ENCODE results near the gene HS6ST3.

HS6ST3 gene

DNA sequence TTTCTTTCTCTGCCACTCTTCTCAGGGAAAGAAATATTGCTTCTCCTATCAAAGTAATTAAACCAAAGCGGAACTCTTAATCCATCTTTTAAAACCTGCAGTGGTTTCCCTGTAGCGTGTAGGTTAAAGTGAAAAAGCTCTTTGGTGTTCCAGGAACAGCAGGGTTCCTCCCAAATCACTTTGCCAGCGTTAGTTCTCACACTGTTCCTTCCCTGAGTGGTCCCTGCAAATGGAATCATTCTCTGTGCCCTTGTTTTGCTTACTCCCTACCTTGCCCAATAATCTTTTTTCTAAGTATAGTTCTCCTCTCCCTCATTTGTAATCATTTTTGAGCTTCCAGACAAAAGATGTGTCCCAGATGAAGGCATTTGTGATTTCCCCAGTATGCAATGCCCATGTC lies 207.5 kb downstream of the HS6ST3 start:
- no peak for DNase-seq

DNA sequence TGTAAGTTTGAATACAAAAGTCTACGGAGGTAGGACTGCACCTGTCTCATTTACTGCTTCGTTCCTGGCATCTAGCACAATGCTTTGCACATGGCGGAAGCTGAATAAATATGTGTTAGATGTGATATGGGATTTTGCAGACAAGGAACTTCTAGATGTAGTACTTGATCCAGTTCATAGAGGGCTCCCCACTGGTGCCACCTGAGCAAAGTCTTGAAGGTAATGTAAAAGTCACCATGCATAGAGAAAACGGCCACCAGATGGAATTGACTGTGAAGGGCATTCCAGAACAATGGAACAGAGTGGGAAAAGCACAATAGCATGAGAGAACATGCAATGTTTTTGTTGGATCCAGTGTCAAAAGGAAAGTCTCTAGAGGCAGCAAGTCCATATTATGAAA lies 209.3 kb downstream of the HS6ST3 start:
- DNase-seq: no peak

DNA sequence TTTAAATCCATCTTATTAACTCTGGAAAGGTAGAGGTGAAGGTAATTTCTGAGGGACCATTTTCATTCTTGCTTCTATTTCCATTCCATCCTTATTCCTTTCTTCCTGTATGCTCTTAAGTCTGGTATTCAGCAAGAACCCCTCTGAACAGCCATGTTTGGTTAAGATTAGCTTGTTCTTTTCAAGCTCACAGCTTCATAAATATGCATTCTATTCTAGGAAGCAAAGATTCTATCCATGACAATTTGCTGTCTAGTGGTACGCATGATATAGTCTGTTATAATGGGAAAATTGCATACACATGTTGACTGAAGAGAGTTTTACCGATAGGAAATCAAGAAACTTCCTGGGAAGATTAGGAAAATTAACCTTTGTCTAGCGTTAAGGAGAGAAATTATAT lies 218.7 kb downstream of the HS6ST3 start:
- no peak for DNase-seq

DNA sequence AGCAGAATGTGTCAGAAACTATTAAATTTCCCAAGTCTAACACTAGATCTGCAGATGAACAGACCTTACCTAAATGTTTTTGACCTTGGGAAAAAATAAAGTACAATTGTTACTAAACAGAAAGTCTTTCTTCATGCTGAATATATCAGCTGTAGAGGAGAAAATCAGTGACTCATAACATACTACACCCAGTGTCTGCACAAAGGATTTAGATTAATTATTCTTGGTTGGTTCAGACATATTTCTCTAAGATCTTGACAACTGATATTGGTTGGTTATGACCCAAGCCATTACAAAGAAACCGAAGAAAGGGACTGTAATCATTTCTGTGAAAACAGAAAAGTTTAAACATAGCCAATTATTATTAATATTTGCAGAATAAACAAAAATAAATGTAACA lies 225.1 kb downstream of the HS6ST3 start:
- no peak for DNase-seq

DNA sequence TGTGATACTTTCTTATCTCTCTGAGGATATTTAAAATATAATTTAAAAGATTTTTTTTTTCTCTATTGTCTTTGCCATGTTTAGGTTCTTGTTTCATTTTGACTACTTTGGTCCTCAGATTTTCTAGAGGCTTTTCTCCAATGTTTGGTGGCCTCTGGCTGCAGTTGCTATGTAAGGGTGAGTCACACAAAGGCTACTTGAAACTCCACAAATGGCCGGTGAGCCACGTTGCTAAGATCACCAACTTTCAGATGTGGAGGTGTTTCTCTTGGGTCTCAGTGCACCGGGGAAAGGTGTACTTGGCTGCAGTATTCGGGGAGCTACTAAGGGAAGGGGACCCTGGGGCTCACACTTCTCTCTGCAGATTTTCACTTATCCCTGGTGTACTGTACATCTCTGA lies 248.1 kb downstream of the HS6ST3 start:
- DNase-seq: no peak

DNA sequence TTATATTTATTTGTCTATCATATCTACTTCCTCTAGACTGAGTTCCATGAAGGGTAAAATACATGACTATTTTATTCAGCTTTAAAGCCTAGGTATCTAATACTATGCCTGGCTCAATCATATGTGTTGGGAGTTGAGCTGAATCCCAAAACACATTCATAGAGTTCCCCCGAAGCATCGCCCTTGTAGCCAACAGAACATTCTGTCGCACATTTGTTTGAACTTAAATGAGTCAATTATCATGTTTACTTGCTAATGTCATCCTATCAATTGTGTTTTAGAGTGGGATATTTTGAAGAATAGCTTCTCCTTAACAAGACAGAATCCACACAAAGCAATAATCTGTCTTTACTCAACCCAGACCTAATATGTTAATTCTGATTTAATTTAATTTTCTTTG lies 252.4 kb downstream of the HS6ST3 start:
- no peak for DNase-seq

DNA sequence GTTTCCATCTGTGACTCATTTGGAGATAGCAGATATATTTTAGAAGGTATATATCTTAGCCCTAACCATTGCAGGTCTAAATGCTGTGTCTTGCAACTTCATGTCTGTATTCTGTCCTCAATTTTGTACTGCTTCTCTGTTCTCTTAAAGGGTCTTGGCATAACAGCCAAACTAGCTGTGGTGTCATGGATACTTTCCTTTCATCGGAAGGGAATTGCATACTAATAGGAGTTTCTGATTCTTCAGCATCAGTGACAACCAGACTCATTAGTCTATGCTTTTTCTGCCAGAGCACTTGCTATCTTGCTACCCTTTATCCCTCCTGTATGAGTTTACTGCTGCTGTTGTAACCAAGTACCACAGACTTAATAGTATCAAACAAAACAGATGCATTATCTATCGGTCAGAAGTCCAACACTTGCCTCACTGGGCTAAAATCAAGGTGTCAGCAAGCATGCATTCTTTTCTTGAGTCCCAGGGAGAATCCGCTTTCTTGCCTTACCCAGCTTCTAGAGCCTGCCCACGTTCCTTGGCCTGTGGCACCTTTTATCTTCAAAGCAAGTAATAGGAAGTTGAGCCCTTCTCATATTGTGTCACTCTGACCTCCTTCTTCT lies 253.1 kb downstream of the HS6ST3 start:
- DNase-seq: no peak

DNA sequence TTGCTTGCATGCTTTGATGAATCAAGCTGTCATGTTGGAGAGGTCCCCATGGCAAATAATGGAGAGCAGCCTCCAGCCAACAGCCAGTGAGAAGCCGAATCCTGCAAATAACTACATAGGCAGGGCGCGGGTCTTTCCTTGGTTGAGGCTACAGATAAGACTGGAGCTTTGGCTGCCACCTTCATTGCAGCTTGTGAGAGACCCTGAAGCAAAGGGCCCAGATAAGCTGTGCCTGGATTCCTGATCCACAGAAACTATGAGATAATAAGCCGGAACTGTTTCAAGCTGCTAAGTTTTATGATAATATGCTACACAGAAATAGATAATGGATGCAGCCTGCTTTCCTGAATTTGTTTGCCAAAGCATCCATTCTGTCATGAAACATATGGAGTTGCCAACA lies 257.0 kb downstream of the HS6ST3 start:
- DNase-seq: no peak

DNA sequence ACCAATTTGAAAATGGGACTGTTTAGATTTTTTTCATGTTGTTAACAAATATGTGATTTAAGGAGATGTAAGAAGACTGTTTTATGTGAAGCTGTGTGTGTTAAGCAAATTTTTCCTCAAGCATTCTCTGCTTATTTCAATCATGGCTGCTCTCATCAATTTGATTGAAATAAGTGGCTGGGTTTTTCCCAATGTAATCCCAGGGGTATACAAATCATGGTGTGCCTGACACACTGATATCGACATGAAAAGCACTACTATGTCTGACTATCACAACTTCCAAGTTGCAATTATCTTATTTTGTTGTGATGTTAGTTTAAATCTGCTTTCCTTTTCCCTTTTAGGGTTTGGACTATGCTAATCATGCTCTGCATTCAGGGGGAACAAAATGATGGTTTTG lies 283.7 kb downstream of the HS6ST3 start:
- DNase-seq: no peak

DNA sequence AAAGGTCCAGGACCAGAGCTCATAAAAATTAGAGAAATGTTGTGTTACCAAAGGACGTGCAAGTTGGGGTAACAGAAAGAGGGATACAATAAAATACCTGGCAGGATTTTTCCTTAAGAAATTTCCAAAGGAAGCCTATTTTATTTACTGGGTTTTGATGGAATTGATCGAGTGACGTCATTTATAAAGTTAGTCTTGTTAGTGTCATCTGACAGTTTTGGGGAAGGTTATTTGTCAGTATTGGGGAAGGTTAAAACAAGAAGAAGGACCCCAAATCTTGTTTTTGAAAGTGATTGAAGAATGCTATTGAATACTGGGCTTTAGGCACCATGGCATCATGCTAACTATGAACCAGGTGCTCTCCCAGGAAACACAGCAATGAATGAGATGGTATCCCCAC lies 287.9 kb downstream of the HS6ST3 start:
- DNase-seq: no peak

DNA sequence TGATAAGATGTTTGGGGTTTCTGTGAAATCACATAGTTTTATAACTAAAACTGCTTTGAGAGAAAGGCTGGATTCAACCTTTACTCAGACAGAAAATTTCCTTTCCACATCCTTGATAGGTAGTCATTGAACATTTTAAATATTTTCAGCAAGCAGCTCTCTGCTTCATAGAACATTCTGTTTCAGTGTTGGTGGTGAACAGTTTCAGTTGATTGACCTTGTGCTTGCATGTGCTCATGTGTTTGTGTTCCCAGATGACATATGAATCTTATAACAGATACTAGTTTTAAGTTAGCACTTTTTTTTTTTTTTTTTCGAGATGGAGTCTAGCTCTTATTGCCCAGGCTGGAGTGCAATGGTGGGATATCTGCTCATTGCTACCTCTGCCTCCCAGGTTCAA lies 290.1 kb downstream of the HS6ST3 start:
- no peak for DNase-seq

DNA sequence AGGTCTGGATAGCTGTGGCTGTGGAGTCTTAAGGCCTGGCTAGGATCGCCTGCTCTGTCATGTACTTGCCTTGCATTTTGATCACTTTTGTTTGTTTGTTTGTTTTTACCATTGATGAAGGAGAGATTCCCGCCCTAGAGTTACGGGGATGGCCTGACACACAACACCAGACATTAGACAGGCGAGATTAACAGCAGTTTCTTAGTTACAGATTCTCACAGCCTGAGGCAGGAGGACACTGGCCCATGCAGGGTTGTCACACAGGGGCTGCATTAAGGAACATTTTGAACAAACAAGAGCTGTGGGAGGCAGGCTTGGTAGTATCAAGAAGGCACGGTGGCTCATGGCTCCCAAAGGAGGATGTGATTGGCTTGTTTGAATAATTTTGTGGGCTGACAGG lies 291.8 kb downstream of the HS6ST3 start:
- DNase-seq: no peak

DNA sequence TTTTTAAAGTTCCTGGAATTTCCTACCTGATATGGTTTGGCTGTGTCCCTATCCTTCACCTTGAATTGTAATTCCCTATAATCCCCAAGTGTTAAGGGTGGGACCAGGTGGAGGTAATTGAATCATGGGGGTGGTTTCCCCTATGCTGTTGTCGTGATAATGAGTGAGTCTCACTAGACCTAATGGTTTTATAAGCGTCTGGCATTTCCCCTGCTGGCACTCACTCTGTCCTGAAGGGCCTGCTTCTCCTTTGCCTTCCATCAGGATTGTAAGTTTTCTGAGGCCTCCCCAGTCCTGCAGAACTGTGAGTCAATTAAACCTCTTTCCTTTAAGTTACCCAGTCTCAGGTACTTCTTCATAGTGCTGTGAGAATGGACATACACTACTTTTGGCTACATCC lies 298.7 kb downstream of the HS6ST3 start:
- DNase-seq: no peak

DNA sequence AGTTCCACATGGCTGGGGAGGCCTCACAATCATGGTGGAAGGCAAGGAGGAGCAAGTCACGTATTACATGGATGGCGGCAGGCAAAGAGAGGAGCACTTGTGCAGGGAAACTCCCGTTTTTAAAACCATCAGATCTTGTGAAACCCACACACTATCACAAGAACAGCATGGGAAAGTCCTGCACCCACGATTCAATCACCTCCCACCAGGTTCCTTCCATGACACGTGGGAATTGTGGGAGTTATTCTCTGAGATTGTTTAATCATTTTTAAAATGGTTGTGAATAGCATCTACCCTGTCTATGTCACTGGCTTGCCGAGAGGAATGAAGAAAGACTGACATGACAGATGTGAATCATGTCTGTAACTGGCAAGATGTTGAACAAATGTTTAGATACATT lies 301.7 kb downstream of the HS6ST3 start:
- DNase-seq: peak in 3 of 58 donors; percentile 3 to 21 (median 8)

DNA sequence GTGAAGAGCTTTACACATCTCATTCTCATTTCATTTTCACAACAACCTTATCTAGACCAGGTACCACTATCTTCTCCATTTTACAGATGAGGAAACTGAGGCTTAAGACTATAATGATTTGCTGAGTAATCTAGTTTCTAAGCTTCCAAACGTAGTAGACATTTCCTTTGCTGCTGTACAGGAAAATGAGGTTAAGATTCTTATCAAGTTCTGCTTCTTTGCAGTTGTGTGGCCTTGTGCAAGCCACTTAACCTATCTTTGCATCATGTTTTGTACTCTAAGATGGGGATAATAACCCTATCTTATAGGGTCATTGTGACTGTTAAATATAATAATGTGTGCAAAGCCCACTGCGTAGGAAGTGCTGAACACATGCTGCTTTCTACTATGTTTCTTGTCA lies 307.9 kb downstream of the HS6ST3 start:
- no peak for DNase-seq

DNA sequence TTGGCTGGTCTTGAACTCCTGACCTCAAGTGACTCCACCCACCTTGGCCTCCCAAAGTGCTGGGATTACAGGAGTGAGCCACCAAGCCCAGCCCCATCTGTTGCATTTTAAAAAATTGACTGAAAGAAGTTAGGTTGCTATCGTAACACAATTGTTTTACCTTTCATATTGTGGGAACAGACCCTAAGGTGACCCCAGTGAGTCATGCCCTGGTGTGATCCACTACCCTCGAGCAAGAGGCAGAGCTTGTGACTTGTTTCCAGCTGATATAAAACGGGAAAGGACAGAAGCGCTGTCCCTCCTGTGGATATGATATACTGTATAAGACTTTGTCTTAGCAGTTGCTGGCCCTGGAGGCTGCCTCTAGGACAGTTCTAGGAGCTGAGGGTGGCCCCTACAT lies 308.6 kb downstream of the HS6ST3 start:
- DNase-seq: no peak

DNA sequence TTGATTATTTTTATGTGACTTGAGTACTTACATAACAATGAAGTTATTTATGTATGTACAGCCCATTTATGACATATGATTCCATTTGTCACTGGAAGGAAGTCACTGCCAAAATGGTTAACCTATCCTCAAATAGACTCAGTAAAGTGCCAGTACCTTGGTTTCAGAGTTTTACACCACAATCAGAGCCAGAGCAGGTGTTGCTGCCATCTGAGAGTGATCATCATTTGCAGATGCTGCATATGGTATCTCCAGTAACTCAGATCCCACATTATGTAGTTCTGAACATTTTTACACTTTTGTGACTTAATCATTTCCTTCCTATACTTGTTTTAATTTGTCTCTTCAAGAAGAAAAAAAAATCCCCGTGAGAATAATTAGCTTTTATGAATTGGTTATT lies 313.3 kb downstream of the HS6ST3 start:
- peak in 1 of 58 donors; percentile 45 for DNase-seq

DNA sequence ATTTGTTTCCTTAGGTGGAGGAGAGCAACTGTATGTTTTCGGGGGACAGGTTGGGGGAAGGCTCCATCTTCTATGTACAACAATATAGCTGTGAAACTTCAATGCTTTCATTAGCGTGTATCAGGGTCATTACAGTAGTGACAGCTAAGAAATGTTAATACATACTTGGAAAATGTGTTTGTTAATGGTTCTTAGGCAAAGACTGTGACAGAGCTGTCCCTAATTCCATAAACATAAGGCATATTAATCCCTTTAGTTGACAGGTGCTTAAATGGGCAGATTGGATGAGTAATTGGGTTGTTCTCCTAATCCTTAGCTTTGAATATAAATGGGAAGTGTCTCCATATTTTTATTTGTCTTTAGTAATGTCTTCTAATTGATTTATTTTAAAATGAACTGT lies 313.7 kb downstream of the HS6ST3 start:
- no peak for DNase-seq

DNA sequence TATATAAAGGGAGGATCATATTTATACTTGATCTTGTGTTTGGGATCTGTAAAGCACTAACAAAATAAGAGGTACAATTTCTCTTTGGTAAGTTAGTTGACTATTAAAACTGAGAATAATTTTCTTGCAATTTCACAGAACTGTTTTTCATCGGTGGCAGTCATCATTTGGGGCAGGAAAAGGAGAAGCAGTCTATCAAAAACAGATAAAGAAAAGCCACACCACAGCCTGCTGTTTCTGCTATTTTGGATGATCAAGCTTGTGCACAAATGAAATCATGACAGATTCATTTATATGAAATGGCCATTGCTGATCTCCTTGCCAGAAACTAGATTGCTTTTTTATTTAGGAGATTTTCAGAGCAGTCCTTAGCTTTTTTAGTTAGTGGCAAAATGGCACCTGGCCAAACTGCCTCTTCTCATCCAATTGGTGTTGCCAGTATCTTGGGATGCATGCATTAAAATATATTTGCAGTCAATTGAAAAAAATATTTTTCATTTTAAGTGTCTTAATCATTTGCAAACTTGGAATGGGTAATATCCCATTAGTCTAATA lies 326.0 kb downstream of the HS6ST3 start:
- peak in 4 of 58 donors; percentile 6 to 20 (median 10) for DNase-seq

DNA sequence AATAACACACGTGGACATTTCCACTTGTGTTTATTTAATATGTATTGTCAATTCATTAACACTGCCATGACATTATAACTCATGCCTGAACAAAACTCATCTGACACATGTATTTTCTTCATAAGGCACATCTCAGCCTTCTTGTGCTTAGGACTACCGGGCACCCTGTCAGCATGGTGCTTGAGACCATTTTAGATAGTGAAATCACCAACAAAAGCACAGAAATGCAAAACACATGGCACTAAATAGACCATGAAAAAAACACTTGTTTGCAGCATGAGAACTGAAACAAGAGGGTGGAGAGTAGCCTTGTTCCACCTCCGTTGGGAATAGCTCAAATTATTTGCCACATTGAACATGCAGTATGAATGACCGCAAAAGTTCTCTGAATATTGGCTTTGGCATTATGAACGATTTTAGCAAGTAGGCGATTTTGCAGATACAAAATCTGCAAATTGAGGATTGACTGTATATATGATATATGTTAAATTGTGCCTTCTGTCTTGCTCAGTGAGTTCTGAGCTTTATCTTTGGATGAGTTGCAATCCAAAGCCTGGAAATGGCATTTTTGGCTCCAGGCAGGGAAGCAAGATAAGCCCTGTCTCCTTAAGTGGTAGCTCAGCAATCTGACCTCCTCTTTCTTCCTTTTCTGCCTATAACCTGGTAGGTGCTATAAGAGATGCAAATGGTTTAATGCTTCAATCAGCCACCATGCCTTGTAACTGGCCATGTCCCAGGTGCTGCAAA lies 328.2 kb downstream of the HS6ST3 start:
- no peak for DNase-seq

DNA sequence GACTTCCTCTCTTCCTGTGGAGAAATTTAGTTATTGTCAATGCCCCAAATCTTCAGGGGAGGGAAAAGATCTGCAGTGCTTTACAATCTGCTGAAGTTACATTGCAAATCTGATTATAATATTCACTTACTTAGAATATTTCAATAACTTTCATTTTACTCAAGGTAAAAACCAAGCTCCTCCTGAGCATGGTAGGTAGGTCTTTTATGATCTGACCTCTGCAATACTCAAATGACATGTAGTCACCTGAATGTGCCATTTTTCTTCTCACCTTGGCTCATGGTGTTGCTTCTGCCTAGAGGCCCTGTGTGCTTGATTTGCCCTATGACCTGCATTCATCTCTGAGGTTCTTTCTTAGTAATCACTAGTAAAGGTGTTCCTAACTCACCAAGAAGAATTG lies 331.4 kb downstream of the HS6ST3 start:
- DNase-seq: no peak

DNA sequence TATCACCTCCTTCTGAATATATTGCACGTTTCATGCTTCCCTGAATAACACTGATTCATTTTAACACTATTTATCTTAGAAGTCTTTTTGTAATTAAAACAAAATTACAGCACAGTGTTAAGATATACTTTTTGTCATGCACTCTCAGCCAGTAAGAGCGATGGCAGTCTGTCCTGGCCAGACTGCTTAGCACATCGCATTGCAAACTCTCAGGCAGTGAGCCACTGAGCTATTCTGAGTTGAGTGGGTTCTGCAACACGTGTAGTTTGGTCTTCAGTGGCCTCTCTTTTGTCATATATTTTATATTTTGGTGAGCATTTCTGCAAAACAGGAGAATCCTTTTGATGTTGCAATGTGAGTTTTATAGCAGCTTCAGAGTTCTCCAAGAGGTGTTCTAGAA lies 332.1 kb downstream of the HS6ST3 start:
- DNase-seq: peak in 10 of 58 donors; percentile 2 to 24 (median 9)

DNA sequence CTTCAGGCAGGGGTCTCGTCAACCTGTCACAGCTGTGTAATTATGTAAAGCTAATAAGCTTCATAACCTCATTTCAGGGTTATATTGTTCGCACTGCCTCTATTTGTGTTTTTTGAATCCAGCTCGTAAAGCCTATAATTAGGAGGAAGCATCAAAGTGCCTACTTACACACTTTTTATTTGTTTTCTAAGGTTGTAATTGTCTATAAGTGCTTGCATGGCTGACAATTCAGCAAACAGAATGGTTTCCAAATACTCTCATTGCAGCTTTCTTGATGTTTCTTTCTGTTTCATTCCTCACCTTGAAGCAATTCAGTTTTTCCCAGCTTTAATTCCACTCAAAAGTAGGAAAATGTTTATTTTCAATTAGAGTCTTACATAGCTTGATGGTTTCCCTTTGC lies 336.3 kb downstream of the HS6ST3 start:
- DNase-seq: no peak
